Sigmoid colon (tissue), 7 donors: Measurements from ENCODE around the gene ASB17. TPM values are rescaled to one million over a fixed set of nuclear protein-coding genes. Genes with fewer than 3 reads are reported as not detected.
"Not testable (repeated sequence)": the region's sequence is repeated elsewhere in the genome, so short reads cannot be mapped to it uniquely, and the experiment has no call there.

Experiments used
- DNase-seq: peaks from one replicate; pipeline ENCODE4 v3.0.0-alpha.2; 2019
- H3K27ac ChIP-seq, 4 donors: fragments of 200-600 bp; sonication (generic); one replicate each; pipeline ENCODE4 v1.5.1; 2016 to 2019; ENCODE audit warnings: mild to moderate bottlenecking in 1 of 4
- H3K27me3 ChIP-seq, 3 donors: fragments of 200-600 bp; sonication (generic); one replicate each; pipeline ENCODE4 v1.5.1; 2019; ENCODE audit warnings: mild to moderate bottlenecking in 1 of 3
- H3K36me3 ChIP-seq, 4 donors: fragments of 200-600 bp; sonication (generic); one replicate each; pipeline ENCODE4 v1.5.1; 2016 to 2019
- H3K4me1 ChIP-seq, 4 donors: fragments of 200-600 bp; sonication (generic); one replicate each; pipeline ENCODE4 v1.5.1; 2017 to 2019
- H3K4me3 ChIP-seq, 4 donors: fragments of 200-600 bp; sonication (generic); one replicate each; pipeline ENCODE4 v1.5.1; 2017 to 2019; ENCODE audit warnings: mild to moderate bottlenecking in 2 of 4, moderate library complexity in 1 of 4
- H3K9me3 ChIP-seq, 4 donors: fragments of 200-600 bp in 3 of 4; sonication (generic) in 3 of 4; one replicate each; pipeline versions ENCODE4 v1.5.1 to v1.6.1; 2013 to 2019
- EP300 ChIP-seq, 4 donors: sonication (generic); formaldehyde crosslinking; IDR thresholded peaks; one replicate each; pipeline ENCODE4 v1.6.1; 2017; ENCODE audit warnings: antibody characterized with exemption in 4 of 4
- POLR2A ChIP-seq, 2 donors: fragments of 450-650 bp; IDR thresholded peaks; one replicate each; pipeline ENCODE4 v1.6.1; 2016; ENCODE audit warnings: antibody characterized with exemption in 2 of 2, mild to moderate bottlenecking in 2 of 2, moderate library complexity in 2 of 2
- POLR2AphosphoS5 ChIP-seq, 4 donors: sonication (generic); formaldehyde crosslinking; IDR thresholded peaks; one replicate each; pipeline ENCODE4 v1.6.1; 2017; ENCODE audit warnings: antibody characterized with exemption in 4 of 4
- WGBS, 2 donors: extraction: QIAGEN DNeasy Blood & Tissue Kit; methylation state at CpG; one replicate each; pipeline ENCODE4 v1.1.7; 2013; 5-methylcytosine and 5-hydroxymethylcytosine counted together
- intact Hi-C: fragments of 100-400 bp; cut with DNase I; formaldehyde crosslinking; loops from one replicate; pipeline ENCODE4 v1.15.1; 2023
- polyA plus RNA-seq, 3 donors: library from polyadenylated mRNA; stranded (reverse); fragments of 200-250 nt; gene quantifications; one replicate each; pipeline ENCODE4 v1.2.3, GENCODE V29; 2013
- total RNA-seq, 4 donors: library from RNA; depleted of rRNA; stranded (reverse); fragments of >200 nt; gene quantifications; one replicate each; pipeline ENCODE4 v1.1.0, GENCODE V29; 2016
- TF ChIP-seq, protein P1 (sequence below), 4 experiments: fragments of 450-650 bp in 3 of 4; fragments of 200-600 bp in 1 of 4; IDR thresholded peaks; one replicate each; pipeline ENCODE4 v1.5.1; 2016 to 2019; ENCODE audit warnings: antibody characterized with exemption in 4 of 4, mild to moderate bottlenecking in 3 of 4, moderate library complexity in 2 of 4
- donor health status: healthy with polysubstance abuse.
- donor health status: Bipolar disorder and iron deficiency.
- donor health status: healthy.

ASB17 gene
- total and polyA plus RNA-seq, 7 donors = not detected

DNA sequence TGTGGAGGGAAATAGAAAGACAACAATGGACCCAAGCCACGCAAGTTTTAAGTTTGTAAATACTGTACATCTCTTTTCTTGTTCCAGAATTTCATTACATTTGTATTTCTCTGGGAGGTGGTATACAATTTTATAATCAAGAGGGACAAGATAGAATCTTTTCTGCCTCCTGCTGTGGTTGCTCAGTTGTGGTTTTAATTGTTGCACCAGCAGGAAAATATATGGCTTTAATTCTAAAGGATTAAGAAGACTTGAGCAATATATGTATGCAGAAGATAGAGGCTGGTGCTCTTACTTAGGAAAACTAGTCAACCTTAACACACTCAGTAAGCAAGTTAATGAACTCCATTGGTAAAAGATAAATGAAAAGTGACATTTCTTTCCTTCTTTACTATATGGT is 19.8 kb upstream of the ASB17 start:
- intact Hi-C loops = no loop called here
- no peak for TF ChIP-seq POLR2AphosphoS5 (IDR thresholded peaks at IDR 0.05)
- no peaks in the 10 kb centered on the region for H3K9me3 ChIP-seq
- H3K36me3 ChIP-seq = no peaks in the 10 kb centered on the region
- no peaks in the 10 kb centered on the region for H3K4me1 ChIP-seq
- H3K27ac ChIP-seq = no peak overlapping the region
- no peak for DNase-seq
- 82 to 83% methylated on average over 1 of the region's 1 CpG for WGBS, 2 donors
- no peak overlapping the region for H3K4me3 ChIP-seq
- no peaks in the 10 kb centered on the region for H3K27me3 ChIP-seq

DNA sequence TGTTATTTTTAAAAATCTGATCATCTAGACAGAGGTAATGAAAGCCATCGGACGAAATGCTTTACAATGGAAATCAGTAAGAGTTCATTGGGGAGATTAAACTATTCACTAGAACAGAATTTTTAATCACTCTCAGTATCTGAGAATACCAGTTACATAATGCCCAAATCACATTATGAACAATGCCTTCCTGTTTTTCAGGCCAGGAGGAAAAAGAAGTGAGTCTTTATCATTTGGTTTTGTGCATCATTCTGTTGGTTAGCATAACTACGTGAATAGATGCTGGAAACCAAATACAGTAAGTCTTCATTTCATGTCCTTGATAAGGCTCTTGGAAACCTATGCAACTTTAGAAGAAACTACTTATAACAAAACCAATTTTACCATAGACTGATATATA is 18.0 kb upstream of the ASB17 start:
- H3K36me3 ChIP-seq = no peaks in the 10 kb centered on the region
- H3K27me3 ChIP-seq = no peaks in the 10 kb centered on the region
- no peak for DNase-seq
- TF ChIP-seq, protein P1, sequence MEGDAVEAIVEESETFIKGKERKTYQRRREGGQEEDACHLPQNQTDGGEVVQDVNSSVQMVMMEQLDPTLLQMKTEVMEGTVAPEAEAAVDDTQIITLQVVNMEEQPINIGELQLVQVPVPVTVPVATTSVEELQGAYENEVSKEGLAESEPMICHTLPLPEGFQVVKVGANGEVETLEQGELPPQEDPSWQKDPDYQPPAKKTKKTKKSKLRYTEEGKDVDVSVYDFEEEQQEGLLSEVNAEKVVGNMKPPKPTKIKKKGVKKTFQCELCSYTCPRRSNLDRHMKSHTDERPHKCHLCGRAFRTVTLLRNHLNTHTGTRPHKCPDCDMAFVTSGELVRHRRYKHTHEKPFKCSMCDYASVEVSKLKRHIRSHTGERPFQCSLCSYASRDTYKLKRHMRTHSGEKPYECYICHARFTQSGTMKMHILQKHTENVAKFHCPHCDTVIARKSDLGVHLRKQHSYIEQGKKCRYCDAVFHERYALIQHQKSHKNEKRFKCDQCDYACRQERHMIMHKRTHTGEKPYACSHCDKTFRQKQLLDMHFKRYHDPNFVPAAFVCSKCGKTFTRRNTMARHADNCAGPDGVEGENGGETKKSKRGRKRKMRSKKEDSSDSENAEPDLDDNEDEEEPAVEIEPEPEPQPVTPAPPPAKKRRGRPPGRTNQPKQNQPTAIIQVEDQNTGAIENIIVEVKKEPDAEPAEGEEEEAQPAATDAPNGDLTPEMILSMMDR (IDR thresholded peaks at IDR 0.05) = no peak
- TF ChIP-seq POLR2A (IDR thresholded peaks at IDR 0.05) (no peak), EP300 (IDR thresholded peaks at IDR 0.05) (no peak), POLR2AphosphoS5 (IDR thresholded peaks at IDR 0.05) (no peak)
- no peaks in the 10 kb centered on the region for H3K4me1 ChIP-seq
- intact Hi-C loops = no loop called here
- H3K9me3 ChIP-seq = no peaks in the 10 kb centered on the region
- H3K4me3 ChIP-seq = no peak overlapping the region
- H3K27ac ChIP-seq = no peak overlapping the region
- 92 to 94% methylated on average over 3 of the region's 3 CpGs for WGBS, 2 donors

DNA sequence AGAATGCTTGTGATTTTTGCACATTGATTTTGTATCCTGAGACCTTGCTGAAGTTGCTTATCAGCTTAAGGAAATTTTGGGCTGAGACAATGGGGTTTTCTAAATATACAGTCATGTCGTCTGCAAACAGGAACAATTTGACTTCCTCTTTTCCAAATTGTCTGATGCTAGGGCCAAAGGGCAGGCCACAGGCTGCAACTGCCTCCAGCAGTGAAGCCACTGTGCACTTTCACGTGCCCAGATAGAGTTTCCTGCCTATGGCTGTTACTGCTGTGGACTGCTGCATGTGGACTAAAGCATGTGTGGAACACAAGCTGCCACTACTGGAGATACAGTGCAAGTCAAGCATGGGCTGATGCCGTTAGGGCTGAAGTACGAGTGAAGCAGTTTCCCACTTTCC is 10.8 kb upstream of the ASB17 start:
- H3K4me3 ChIP-seq, H3K9me3 ChIP-seq, H3K27me3 ChIP-seq, H3K27ac ChIP-seq, DNase-seq, intact Hi-C loops, H3K36me3 ChIP-seq, H3K4me1 ChIP-seq: not testable (repeated sequence)
- 59 to 64% methylated on average over 4 of the region's 4 CpGs for WGBS, 2 donors

DNA sequence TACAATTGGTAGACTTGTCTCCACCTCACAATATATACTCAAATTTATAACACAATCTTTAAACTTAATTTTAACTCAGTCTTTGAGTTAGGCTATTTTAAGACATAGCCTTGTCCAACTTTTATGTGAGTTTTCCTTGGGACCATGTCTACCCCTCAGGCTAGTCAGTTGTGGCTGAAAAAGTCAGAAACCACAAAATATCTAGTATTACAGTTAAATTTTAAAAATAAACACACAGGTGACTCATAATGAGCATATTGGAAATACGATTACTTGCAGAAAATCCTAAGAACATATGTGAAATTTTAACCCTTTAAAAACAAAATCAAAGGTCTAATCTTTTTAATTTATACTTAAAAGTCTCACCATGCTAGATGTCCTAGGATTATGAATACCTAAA is 4.8 kb upstream of the ASB17 start:
- no peaks in the 10 kb centered on the region for H3K4me1 ChIP-seq
- H3K9me3 ChIP-seq = no peaks in the 10 kb centered on the region
- intact Hi-C loops = no loop called here
- H3K36me3 ChIP-seq = no peaks in the 10 kb centered on the region
- 16% methylated on average over 1 of the region's 1 CpG for WGBS, 2 donors
- no peaks in the 10 kb centered on the region for H3K27me3 ChIP-seq
- TF ChIP-seq POLR2A (IDR thresholded peaks at IDR 0.05) (no peak), POLR2AphosphoS5 (IDR thresholded peaks at IDR 0.05) (no peak), EP300 (IDR thresholded peaks at IDR 0.05) (no peak)
- TF ChIP-seq, protein P1 (IDR thresholded peaks at IDR 0.05) = no peak
- no peak overlapping the region for H3K27ac ChIP-seq
- no peak for DNase-seq
- H3K4me3 ChIP-seq = no peak overlapping the region

DNA sequence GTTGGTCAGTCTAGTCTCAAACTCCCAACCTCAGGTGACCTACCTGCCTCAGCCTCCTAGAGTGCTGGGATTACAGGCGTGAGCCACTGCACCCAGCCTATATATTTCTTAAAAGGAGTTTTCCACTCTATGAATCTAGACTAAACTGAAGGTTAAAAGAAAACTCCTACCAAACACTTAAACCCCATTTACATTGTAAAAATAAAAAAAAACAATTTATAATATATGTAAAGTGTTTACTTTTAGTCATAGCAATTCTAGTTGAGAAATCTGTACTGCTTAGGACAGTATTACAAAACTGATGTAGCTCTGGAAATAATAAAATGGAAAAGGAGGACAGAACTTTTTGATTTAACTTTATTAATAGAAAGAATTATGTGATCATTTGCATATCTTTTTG is 9.5 kb downstream of the ASB17 start:
- no peak for DNase-seq
- H3K4me3 ChIP-seq = no peak overlapping the region
- H3K27me3 ChIP-seq = no peaks in the 10 kb centered on the region
- intact Hi-C loops = no loop called here
- WGBS, 2 donors = 93 to 95% methylated on average over 1 of the region's 1 CpG
- H3K9me3 ChIP-seq = peaks cover 0 to 1% (median 0%) of the 10 kb centered on the region in 4 donors
- no peaks in the 10 kb centered on the region for H3K4me1 ChIP-seq
- TF ChIP-seq, protein P1 (IDR thresholded peaks at IDR 0.05) = no peak
- no peak for TF ChIP-seq EP300 (IDR thresholded peaks at IDR 0.05)
- no peak for TF ChIP-seq POLR2AphosphoS5 (IDR thresholded peaks at IDR 0.05)
- no peak for TF ChIP-seq POLR2A (IDR thresholded peaks at IDR 0.05)
- H3K27ac ChIP-seq = no peak overlapping the region
- H3K36me3 ChIP-seq = no peaks in the 10 kb centered on the region

DNA sequence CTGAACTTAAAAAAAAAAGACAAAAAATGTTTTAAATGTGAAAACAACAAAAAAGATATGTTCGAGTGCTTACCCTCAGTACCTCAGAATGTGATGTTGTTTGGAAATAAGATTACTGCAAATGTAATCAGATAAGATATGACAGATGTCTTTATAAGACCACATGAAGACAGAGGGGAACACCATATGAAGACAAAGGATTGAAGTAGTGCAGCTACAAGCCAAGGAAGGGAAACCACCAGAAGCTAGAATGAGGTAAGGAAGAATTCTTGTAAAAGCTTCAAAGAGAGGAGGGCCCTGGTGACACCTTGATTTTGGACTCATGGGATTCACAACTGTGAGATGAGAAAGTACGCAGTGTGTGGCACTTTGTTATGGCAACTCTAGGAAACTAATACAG is 15.4 kb downstream of the ASB17 start:
- Histone ChIP-seq H3K27me3 (no peaks in the 10 kb centered on the region), H3K27ac (no peak overlapping the region), H3K4me3 (no peak overlapping the region), H3K9me3 (no peaks in the 10 kb centered on the region), H3K36me3 (no peaks in the 10 kb centered on the region), H3K4me1 (no peaks in the 10 kb centered on the region)
- WGBS, 2 donors = 76 to 79% methylated on average over 2 of the region's 2 CpGs
- DNase-seq = no peak
- intact Hi-C loops = no loop called here
- no peak for TF ChIP-seq EP300 (IDR thresholded peaks at IDR 0.05)
- TF ChIP-seq, protein P1 (IDR thresholded peaks at IDR 0.05) = no peak
- no peak for TF ChIP-seq POLR2AphosphoS5 (IDR thresholded peaks at IDR 0.05)
- TF ChIP-seq POLR2A (IDR thresholded peaks at IDR 0.05) = no peak
